ENCODE measurements around the gene CLTRN. TPM values are rescaled to one million over a fixed set of nuclear protein-coding genes. Genes with fewer than 3 reads are reported as not detected.
"Not testable (repeated sequence)": the region's sequence is repeated elsewhere in the genome, so short reads cannot be mapped to it uniquely, and the experiment has no call there.

CLTRN gene
- polyA plus RNA-seq (2013) = 1.6 TPM in 2 replicates

DNA sequence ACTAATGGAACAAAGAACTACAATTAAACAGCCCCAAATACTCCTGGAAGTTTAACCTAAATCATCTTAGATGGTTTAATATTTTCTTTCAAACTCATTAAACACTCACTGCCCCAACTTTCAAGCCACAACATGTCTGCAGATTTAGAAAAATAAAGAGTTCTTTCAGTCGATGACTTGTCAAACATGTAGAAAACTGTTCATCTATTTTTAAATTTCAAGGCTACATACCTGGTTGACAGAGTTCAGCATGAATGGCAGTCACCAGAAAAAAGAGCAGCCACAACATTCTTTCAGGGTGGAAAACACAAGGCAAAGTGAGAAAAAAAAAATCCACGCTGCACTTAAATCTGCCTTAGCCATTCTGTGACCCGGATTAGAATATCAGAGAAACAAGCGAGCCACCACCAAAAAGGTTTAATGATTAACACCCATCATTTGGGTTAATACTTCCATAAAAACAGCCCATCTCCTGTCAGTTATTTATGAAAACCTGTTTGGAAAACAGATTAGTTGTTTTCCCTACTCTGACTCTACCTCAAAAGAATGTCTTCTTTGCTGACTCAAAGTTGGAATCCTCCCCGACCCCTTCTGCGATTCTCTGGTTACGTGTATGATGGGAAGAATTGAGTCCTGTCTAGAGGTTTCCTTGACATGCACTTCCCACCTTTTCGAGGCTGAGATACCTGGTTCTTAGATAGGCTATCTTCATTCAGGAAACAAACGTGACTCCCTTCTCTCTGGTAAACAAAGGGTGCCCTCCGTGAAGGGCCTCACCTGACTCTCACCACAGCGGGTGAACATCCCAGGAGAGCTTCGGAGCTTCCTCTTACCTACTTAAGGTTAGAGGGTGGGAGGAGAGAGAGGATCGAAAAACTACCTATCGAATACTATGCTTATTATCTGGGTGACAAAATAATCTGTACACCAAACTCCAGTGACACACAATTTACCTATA, at the start of gene CLTRN:
Gene CLTRN, minus strand, starts transcription at position 319 of the 958 bp plus-strand sequence. Its CDS starts 30 bp downstream, at position 289.
- peak; percentile 2 to 33 for DNase-seq
- Histone ChIP-seq H4K8ac (ENCODE audit: low read depth, low read length) (no peak within 1 kb of the TSS), H2AK5ac (ENCODE audit: low read length) (no peak within 1 kb of the TSS), H3K14ac (ENCODE audit: low read length) (no peak within 1 kb of the TSS), H3K4me3 (ENCODE audit: low read depth, low read length) (no peak within 1 kb of the TSS), H3K18ac (ENCODE audit: low read length) (no peak within 1 kb of the TSS), H3K79me2 (ENCODE audit: control insufficient read depth, insufficient read depth, low read length, poor library complexity) (no peaks in the 10 kb centered on the region), H3K9ac (ENCODE audit: low read length) (no peak within 1 kb of the TSS), H3K9me3 (ENCODE audit: insufficient read depth, low read depth, low read length) (no peaks in the 10 kb centered on the region), H3K27ac (ENCODE audit: low read depth, low read length) (peak within 1 kb of the TSS; percentile 53), H3K36me3 (ENCODE audit: control insufficient read depth in 1 of 2, insufficient read depth in 2 of 2, low read length in 2 of 2) (no peaks in the 10 kb centered on the region), H4K12ac (ENCODE audit: low read depth, low read length) (no peak within 1 kb of the TSS), H3K4me1 (ENCODE audit: control insufficient read depth in 1 of 2, insufficient read depth in 2 of 2, low read length in 2 of 2) (peaks cover 0 to 2% of the 10 kb centered on the region in 2 experiments), H3K4me2 (ENCODE audit: low read length) (peak within 1 kb of the TSS; percentile 30), H3K79me1 (ENCODE audit: low read length) (no peaks in the 10 kb centered on the region), H2BK120ac (ENCODE audit: insufficient read depth, low read length, poor library complexity) (no peak within 1 kb of the TSS), H3K27me3 (ENCODE audit: insufficient read depth, low read length) (no peaks in the 10 kb centered on the region), H2BK5ac (ENCODE audit: low read depth, low read length, poor library complexity) (no peak within 1 kb of the TSS), H3K23ac (ENCODE audit: low read length) (no peak within 1 kb of the TSS), H3K4ac (ENCODE audit: low read depth, low read length) (no peak within 1 kb of the TSS), H2BK12ac (ENCODE audit: low read length) (no peak within 1 kb of the TSS), H4K91ac (ENCODE audit: low read depth, low read length) (no peak within 1 kb of the TSS), H2AFZ (ENCODE audit: insufficient read depth, low read length, poor library complexity) (no peak within 1 kb of the TSS)
- WGBS (ENCODE audit: extremely low coverage, insufficient coverage, insufficient read length) = no CpG with 5 or more reads among the region's 14 CpGs

DNA sequence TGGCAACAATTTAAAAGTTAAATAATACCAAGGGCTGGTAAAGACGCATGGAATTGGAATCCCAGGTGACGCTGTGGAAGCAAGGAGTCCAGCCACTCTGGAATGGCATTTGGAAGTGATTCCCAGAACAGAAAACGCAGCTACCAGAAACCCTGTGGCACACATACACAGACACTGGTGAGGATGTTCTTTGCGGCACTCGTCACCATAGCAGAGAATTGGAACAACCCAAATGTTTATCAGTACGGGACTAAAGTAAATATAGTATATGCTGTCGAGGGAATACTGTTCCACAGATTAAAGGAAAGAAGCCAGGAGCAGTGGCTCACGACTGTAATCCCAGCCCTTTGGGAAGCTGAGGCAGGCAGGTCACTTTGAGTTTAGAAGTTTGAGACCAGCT, 39.7 kb upstream of the CLTRN start:
- not testable (repeated sequence) for H2BK120ac ChIP-seq (ENCODE audit: insufficient read depth, low read length, poor library complexity); H3K4me2 ChIP-seq (ENCODE audit: low read length); H3K9ac ChIP-seq (ENCODE audit: low read length); H3K14ac ChIP-seq (ENCODE audit: low read length); H4K8ac ChIP-seq (ENCODE audit: low read depth, low read length); H3K79me2 ChIP-seq (ENCODE audit: control insufficient read depth, insufficient read depth, low read length, poor library complexity); H2AK5ac ChIP-seq (ENCODE audit: low read length); H3K18ac ChIP-seq (ENCODE audit: low read length); H3K79me1 ChIP-seq (ENCODE audit: low read length); H3K4ac ChIP-seq (ENCODE audit: low read depth, low read length); H4K12ac ChIP-seq (ENCODE audit: low read depth, low read length); H3K4me1 ChIP-seq (ENCODE audit: control insufficient read depth in 1 of 2, insufficient read depth in 2 of 2, low read length in 2 of 2); H3K9me3 ChIP-seq (ENCODE audit: insufficient read depth, low read depth, low read length); H3K27ac ChIP-seq (ENCODE audit: low read depth, low read length); H2BK5ac ChIP-seq (ENCODE audit: low read depth, low read length, poor library complexity); H4K91ac ChIP-seq (ENCODE audit: low read depth, low read length); H3K36me3 ChIP-seq (ENCODE audit: control insufficient read depth in 1 of 2, insufficient read depth in 2 of 2, low read length in 2 of 2); DNase-seq; H3K23ac ChIP-seq (ENCODE audit: low read length); H3K4me3 ChIP-seq (ENCODE audit: low read depth, low read length); H3K27me3 ChIP-seq (ENCODE audit: insufficient read depth, low read length); H2BK12ac ChIP-seq (ENCODE audit: low read length); H2AFZ ChIP-seq (ENCODE audit: insufficient read depth, low read length, poor library complexity)
- WGBS (ENCODE audit: extremely low coverage, insufficient coverage, insufficient read length) = no CpG with 5 or more reads among the region's 8 CpGs

GRCh38 chrX:15703809-15704208, 39.2 kb upstream of the CLTRN start:
- not testable (repeated sequence) for H2BK120ac ChIP-seq (ENCODE audit: insufficient read depth, low read length, poor library complexity); H4K91ac ChIP-seq (ENCODE audit: low read depth, low read length); H3K14ac ChIP-seq (ENCODE audit: low read length); H3K18ac ChIP-seq (ENCODE audit: low read length); H3K4me2 ChIP-seq (ENCODE audit: low read length); H3K36me3 ChIP-seq (ENCODE audit: control insufficient read depth in 1 of 2, insufficient read depth in 2 of 2, low read length in 2 of 2); H3K9me3 ChIP-seq (ENCODE audit: insufficient read depth, low read depth, low read length); DNase-seq; H3K27me3 ChIP-seq (ENCODE audit: insufficient read depth, low read length); H3K9ac ChIP-seq (ENCODE audit: low read length); H3K4ac ChIP-seq (ENCODE audit: low read depth, low read length); H3K23ac ChIP-seq (ENCODE audit: low read length); H3K4me3 ChIP-seq (ENCODE audit: low read depth, low read length); H3K27ac ChIP-seq (ENCODE audit: low read depth, low read length); H3K79me2 ChIP-seq (ENCODE audit: control insufficient read depth, insufficient read depth, low read length, poor library complexity); H2AK5ac ChIP-seq (ENCODE audit: low read length); H3K4me1 ChIP-seq (ENCODE audit: control insufficient read depth in 1 of 2, insufficient read depth in 2 of 2, low read length in 2 of 2); H2BK5ac ChIP-seq (ENCODE audit: low read depth, low read length, poor library complexity); H4K12ac ChIP-seq (ENCODE audit: low read depth, low read length); H2BK12ac ChIP-seq (ENCODE audit: low read length); H3K79me1 ChIP-seq (ENCODE audit: low read length); H4K8ac ChIP-seq (ENCODE audit: low read depth, low read length); H2AFZ ChIP-seq (ENCODE audit: insufficient read depth, low read length, poor library complexity)
- no CpG with 5 or more reads among the region's 5 CpGs for WGBS (ENCODE audit: extremely low coverage, insufficient coverage, insufficient read length)

DNA sequence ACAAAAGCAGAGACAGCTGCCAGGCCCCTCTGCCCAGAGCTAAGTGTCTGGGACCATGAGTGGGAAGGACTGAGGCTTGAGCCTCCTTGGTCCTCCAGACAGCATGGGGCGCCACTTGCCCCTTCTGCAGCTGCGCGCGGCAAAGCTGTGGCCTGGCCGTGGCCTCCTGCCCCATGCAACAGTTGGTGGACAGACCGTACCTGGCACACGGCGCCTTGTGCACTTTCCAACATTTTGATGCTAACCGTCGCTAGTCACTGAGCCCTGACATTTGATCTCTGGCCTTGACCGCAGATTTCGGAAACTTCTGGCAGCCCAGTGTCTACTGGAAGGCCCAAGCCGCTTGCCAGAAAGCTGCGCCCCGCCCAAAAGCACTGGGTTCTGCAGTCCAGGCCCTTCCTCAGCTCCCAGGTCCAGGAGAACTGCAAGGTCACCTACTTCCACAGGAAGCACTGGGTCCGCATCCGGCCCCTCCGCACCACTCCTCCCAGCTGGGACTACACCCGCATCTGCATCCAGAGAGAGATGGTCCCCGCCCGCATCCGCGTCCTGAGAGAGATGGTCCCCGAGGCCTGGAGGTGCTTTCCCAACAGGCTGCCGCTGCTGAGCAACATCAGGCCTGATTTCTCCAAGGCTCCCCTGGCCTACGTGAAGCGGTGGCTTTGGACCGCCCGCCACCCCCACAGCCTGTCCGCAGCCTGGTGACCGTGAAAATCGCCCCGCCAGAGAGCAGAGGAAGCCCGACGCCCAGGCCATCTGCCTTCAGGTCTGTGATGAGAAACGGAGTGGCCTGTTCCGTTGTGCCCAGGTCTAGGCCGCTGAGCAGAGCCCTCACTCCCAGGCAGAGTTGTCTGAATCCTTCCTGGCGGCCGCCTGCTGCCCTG, 38.1 kb upstream of the CLTRN start:
- Histone ChIP-seq H3K14ac (ENCODE audit: low read length) (no peak overlapping the region), H3K79me1 (ENCODE audit: low read length) (no peaks in the 10 kb centered on the region), H4K12ac (ENCODE audit: low read depth, low read length) (no peak overlapping the region), H3K9ac (ENCODE audit: low read length) (no peak overlapping the region), H2AK5ac (ENCODE audit: low read length) (no peak overlapping the region), H2BK120ac (ENCODE audit: insufficient read depth, low read length, poor library complexity) (no peak overlapping the region), H3K23ac (ENCODE audit: low read length) (no peak overlapping the region), H2BK5ac (ENCODE audit: low read depth, low read length, poor library complexity) (no peak overlapping the region), H3K9me3 (ENCODE audit: insufficient read depth, low read depth, low read length) (no peaks in the 10 kb centered on the region), H3K4ac (ENCODE audit: low read depth, low read length) (no peak overlapping the region), H3K27me3 (ENCODE audit: insufficient read depth, low read length) (no peaks in the 10 kb centered on the region), H4K91ac (ENCODE audit: low read depth, low read length) (no peak overlapping the region), H3K36me3 (ENCODE audit: control insufficient read depth in 1 of 2, insufficient read depth in 2 of 2, low read length in 2 of 2) (peaks cover 7 to 9% of the 10 kb centered on the region in 2 experiments), H2AFZ (ENCODE audit: insufficient read depth, low read length, poor library complexity) (no peak overlapping the region), H2BK12ac (ENCODE audit: low read length) (no peak overlapping the region), H3K4me2 (ENCODE audit: low read length) (no peak overlapping the region), H3K4me3 (ENCODE audit: low read depth, low read length) (no peak overlapping the region), H3K27ac (ENCODE audit: low read depth, low read length) (no peak overlapping the region), H3K79me2 (ENCODE audit: control insufficient read depth, insufficient read depth, low read length, poor library complexity) (no peaks in the 10 kb centered on the region), H3K18ac (ENCODE audit: low read length) (no peak overlapping the region), H3K4me1 (ENCODE audit: control insufficient read depth in 1 of 2, insufficient read depth in 2 of 2, low read length in 2 of 2) (no peaks in the 10 kb centered on the region), H4K8ac (ENCODE audit: low read depth, low read length) (no peak overlapping the region)
- no peak for DNase-seq
- WGBS (ENCODE audit: extremely low coverage, insufficient coverage, insufficient read length) = no CpG with 5 or more reads among the region's 40 CpGs

Measured in trophoblast cell (in vitro differentiated cells and primary cell).